ENCODE data around the gene DIDO1.

Gene DIDO1

DNA sequence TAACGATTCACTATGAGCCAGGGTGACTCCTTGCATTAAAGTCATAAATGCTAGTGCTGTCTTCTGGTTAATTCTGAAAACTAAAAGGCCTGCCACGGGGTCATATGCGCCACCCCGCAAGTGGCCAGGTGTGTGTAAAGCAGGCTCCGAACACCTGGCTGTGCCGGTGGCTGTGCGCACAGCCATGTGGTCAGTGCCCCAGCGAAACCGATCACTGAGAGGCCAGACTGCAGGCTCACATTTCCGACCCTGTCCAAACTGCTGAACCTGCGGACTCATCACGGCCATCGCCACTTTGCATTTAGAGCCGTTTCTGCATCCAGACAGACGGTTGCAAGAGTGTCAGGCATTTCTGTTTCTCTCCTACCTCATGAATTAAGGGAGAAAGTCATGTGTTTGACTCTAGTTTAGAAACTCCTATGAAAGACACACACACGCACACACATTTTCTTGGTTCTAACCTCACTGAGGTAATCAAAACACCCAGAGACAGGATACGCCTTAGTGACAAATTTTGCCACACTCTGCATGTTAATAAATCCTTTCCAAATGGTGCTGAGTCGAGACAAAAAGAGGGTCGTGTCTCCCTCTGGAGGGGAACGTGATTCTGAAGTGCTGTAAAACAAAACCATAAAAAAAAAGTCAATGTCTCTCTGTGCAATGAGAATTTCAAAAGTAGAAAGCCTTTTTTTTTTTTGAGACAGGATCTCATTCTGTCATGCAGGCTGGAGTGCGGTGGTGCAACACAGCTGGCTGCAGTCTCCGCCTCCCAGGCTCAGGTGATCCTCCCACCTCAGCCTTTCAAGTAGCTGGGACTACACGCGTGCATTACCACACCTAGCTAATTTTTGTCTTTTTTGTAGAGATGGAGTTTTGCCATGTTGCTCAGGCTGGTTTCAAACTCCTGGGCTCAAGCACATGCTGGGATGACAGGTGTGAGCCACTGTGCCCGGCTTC is 33.7 kb downstream of the DIDO1 start:
- Histone ChIP-seq H3K9me2 (replicated peaks; ENCODE audit: insufficient read depth, low read length) (no peaks in the 10 kb centered on the region), H3K79me2 (ENCODE audit: insufficient read depth, low read length) (no peaks in the 10 kb centered on the region), H3K9me3 (ENCODE audit: insufficient read depth, low read length) (no peaks in the 10 kb centered on the region), H3K9ac (ENCODE audit: low read length) (no peak overlapping the region), H2AFZ (ENCODE audit: low read depth, low read length, severe bottlenecking) (no peak overlapping the region), H3K27ac (ENCODE audit: low read depth, low read length) (no peak overlapping the region), H3K36me3 (ENCODE audit: low read length) (peaks cover 28% of the 10 kb centered on the region), H4K20me1 (ENCODE audit: low read depth, low read length) (no peaks in the 10 kb centered on the region), H3K27me3 (ENCODE audit: low read length) (no peaks in the 10 kb centered on the region), H3F3A (ENCODE audit: insufficient read depth) (no peaks in the 10 kb centered on the region), H3K4me3 (ENCODE audit: insufficient read depth, low read length, poor library complexity, severe bottlenecking) (no peak overlapping the region), H3K4me2 (ENCODE audit: low read depth, low read length, poor library complexity, severe bottlenecking) (no peak overlapping the region)
- TF ChIP-seq, protein P1, sequence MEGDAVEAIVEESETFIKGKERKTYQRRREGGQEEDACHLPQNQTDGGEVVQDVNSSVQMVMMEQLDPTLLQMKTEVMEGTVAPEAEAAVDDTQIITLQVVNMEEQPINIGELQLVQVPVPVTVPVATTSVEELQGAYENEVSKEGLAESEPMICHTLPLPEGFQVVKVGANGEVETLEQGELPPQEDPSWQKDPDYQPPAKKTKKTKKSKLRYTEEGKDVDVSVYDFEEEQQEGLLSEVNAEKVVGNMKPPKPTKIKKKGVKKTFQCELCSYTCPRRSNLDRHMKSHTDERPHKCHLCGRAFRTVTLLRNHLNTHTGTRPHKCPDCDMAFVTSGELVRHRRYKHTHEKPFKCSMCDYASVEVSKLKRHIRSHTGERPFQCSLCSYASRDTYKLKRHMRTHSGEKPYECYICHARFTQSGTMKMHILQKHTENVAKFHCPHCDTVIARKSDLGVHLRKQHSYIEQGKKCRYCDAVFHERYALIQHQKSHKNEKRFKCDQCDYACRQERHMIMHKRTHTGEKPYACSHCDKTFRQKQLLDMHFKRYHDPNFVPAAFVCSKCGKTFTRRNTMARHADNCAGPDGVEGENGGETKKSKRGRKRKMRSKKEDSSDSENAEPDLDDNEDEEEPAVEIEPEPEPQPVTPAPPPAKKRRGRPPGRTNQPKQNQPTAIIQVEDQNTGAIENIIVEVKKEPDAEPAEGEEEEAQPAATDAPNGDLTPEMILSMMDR (IDR thresholded peaks at IDR 0.05; ENCODE audit: insufficient read depth, low read length, poor library complexity, severe bottlenecking) = no peak
- no peak for TF ChIP-seq EZH2phosphoT487 (conservative IDR thresholded peaks at IDR 0.05; ENCODE audit: low read length)

DNA sequence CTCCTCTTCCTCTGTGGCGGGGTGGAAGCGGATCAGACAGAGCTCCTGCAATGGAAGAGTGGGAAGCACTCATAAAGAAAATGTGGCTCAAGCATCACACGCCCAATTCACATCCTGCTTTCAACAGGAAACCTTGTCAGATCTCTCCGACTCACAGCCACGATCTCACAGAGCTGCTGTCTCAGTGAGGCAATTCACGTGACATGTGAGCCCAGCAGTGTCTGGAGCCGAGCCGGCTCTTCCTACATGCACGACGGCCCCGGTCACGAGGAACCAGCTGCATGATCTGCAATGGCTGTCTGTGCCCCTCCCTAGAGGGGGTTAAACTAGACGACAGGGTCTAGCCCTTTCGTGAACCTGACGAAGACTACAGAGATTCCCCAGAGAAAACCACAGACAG is 35.2 kb downstream of the DIDO1 start:
- no peaks in the 10 kb centered on the region for H4K20me1 ChIP-seq (ENCODE audit: low read depth, low read length)
- no peaks in the 10 kb centered on the region for H3F3A ChIP-seq (ENCODE audit: insufficient read depth)
- H3K36me3 ChIP-seq (ENCODE audit: low read length) = peaks cover 28% of the 10 kb centered on the region
- H3K9me2 ChIP-seq (replicated peaks; ENCODE audit: insufficient read depth, low read length) = no peaks in the 10 kb centered on the region
- H3K27me3 ChIP-seq (ENCODE audit: low read length) = no peaks in the 10 kb centered on the region
- H3K27ac ChIP-seq (ENCODE audit: low read depth, low read length) = no peak overlapping the region
- H3K4me2 ChIP-seq (ENCODE audit: low read depth, low read length, poor library complexity, severe bottlenecking) = no peak overlapping the region
- H3K4me3 ChIP-seq (ENCODE audit: insufficient read depth, low read length, poor library complexity, severe bottlenecking) = no peak overlapping the region
- no peak for TF ChIP-seq EZH2phosphoT487 (conservative IDR thresholded peaks at IDR 0.05; ENCODE audit: low read length)
- TF ChIP-seq, protein P1 (IDR thresholded peaks at IDR 0.05; ENCODE audit: insufficient read depth, low read length, poor library complexity, severe bottlenecking) = no peak
- no peaks in the 10 kb centered on the region for H3K9me3 ChIP-seq (ENCODE audit: insufficient read depth, low read length)
- H2AFZ ChIP-seq (ENCODE audit: low read depth, low read length, severe bottlenecking) = no peak overlapping the region
- no peak overlapping the region for H3K9ac ChIP-seq (ENCODE audit: low read length)
- no peaks in the 10 kb centered on the region for H3K79me2 ChIP-seq (ENCODE audit: insufficient read depth, low read length)

DNA sequence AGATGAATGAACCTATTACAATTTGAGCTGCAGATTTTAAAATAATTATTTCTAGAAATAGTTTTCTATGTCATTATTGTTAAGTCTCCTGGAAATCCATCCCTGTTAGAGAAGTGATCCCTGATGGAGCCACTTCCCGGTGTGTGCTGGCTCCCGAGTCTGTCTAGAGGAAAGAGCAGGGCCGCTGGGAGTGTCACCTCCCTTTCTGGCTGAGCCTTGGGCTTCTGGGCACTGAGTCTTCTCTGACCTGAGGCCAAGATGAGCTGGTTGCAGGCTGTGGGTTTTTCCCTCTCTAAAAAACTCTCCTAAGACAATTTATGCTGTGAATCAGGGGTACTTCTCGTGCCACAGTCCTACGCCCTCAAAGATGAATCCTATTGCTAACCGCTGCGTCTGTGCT is 35.9 kb downstream of the DIDO1 start:
- H3F3A ChIP-seq (ENCODE audit: insufficient read depth) = no peaks in the 10 kb centered on the region
- no peak overlapping the region for H2AFZ ChIP-seq (ENCODE audit: low read depth, low read length, severe bottlenecking)
- H3K4me2 ChIP-seq (ENCODE audit: low read depth, low read length, poor library complexity, severe bottlenecking) = no peak overlapping the region
- H4K20me1 ChIP-seq (ENCODE audit: low read depth, low read length) = no peaks in the 10 kb centered on the region
- TF ChIP-seq, protein P1 (IDR thresholded peaks at IDR 0.05; ENCODE audit: insufficient read depth, low read length, poor library complexity, severe bottlenecking) = no peak
- TF ChIP-seq EZH2phosphoT487 (conservative IDR thresholded peaks at IDR 0.05; ENCODE audit: low read length) = no peak
- H3K36me3 ChIP-seq (ENCODE audit: low read length) = peaks cover 28% of the 10 kb centered on the region
- H3K9ac ChIP-seq (ENCODE audit: low read length) = no peak overlapping the region
- no peaks in the 10 kb centered on the region for H3K79me2 ChIP-seq (ENCODE audit: insufficient read depth, low read length)
- H3K27ac ChIP-seq (ENCODE audit: low read depth, low read length) = no peak overlapping the region
- H3K9me3 ChIP-seq (ENCODE audit: insufficient read depth, low read length) = no peaks in the 10 kb centered on the region
- H3K4me3 ChIP-seq (ENCODE audit: insufficient read depth, low read length, poor library complexity, severe bottlenecking) = no peak overlapping the region
- H3K27me3 ChIP-seq (ENCODE audit: low read length) = no peaks in the 10 kb centered on the region
- no peaks in the 10 kb centered on the region for H3K9me2 ChIP-seq (replicated peaks; ENCODE audit: insufficient read depth, low read length)

Measured in SU-DHL-6 (cell line).